Neutrophil (primary cell): ENCODE data around the gene SUGCT.

Experiments used
- H3K27ac ChIP-seq: fragments of 200-600 bp; sonication (generic); 2 replicates; pipeline ENCODE4 v1.5.1; 2016; ENCODE audit warnings: mild to moderate bottlenecking, moderate library complexity
- H3K27me3 ChIP-seq: fragments of 200-600 bp; sonication (generic); 2 replicates; pipeline ENCODE4 v1.6.0; 2016; ENCODE audit warnings: mild to moderate bottlenecking
- H3K36me3 ChIP-seq: fragments of 200-600 bp; sonication (generic); 2 replicates; pipeline ENCODE4 v1.5.1; 2017
- H3K4me1 ChIP-seq, 2 experiments: fragments of 200-600 bp in 1 of 2; sonication (generic) in 1 of 2; 1 replicate in 1 of 2; 2 replicates in 1 of 2; pipeline versions ENCODE4 v1.5.1 to v1.6.1; 2013 to 2016; ENCODE audit warnings: low read depth in 1 of 2, low read length in 1 of 2, mild to moderate bottlenecking in 1 of 2, moderate library complexity in 1 of 2; ENCODE audit not compliant: control insufficient read depth in 1 of 2, insufficient read depth in 1 of 2
- H3K4me3 ChIP-seq, 2 experiments: fragments of 200-600 bp in 1 of 2; sonication (generic) in 1 of 2; 1 replicate in 1 of 2; 2 replicates in 1 of 2; pipeline ENCODE4 v1.5.1; 2013 to 2016; ENCODE audit warnings: low read depth in 1 of 2, low read length in 1 of 2, mild to moderate bottlenecking in 1 of 2, moderate library complexity in 1 of 2
- H3K9me3 ChIP-seq: fragments of 200-600 bp; sonication (generic); 2 replicates; pipeline ENCODE4 v1.5.1; 2016
- TF ChIP-seq, protein P1 (sequence below): fragments of 200-600 bp; sonication (generic); IDR thresholded peaks from 2 replicates; pipeline ENCODE4 v1.5.1; 2016; ENCODE audit warnings: antibody characterized with exemption

The SUGCT gene

DNA sequence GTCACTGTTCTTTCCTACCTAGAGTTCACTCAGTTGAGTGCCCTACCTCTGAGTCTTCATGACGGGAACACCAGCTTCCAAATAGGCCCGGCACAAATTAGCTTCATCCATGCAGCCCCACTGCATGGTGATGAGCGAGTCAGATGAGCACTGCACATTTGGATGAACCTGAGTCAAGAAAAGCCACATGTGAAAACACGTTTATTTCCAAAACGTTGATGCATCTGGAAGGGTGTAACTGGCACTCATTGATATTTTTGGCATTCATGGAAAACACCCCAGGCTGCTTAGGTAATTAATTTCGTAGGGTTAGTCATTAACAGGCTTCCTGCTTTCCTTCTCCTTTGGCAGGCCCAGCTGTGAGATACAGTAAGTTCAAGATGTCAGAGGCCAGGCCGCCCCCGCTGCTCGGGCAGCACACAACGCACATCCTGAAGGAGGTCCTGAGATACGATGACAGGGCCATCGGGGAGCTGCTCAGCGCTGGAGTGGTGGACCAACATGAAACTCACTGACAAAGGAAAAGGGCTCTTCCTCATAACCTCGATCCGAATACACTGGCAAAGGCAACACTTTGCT lies 725.2 kb downstream of the SUGCT start:
- H3K27me3 ChIP-seq = no peaks in the 10 kb centered on the region
- H3K9me3 ChIP-seq = no peaks in the 10 kb centered on the region
- TF ChIP-seq, protein P1, sequence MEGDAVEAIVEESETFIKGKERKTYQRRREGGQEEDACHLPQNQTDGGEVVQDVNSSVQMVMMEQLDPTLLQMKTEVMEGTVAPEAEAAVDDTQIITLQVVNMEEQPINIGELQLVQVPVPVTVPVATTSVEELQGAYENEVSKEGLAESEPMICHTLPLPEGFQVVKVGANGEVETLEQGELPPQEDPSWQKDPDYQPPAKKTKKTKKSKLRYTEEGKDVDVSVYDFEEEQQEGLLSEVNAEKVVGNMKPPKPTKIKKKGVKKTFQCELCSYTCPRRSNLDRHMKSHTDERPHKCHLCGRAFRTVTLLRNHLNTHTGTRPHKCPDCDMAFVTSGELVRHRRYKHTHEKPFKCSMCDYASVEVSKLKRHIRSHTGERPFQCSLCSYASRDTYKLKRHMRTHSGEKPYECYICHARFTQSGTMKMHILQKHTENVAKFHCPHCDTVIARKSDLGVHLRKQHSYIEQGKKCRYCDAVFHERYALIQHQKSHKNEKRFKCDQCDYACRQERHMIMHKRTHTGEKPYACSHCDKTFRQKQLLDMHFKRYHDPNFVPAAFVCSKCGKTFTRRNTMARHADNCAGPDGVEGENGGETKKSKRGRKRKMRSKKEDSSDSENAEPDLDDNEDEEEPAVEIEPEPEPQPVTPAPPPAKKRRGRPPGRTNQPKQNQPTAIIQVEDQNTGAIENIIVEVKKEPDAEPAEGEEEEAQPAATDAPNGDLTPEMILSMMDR = no peak
- H3K36me3 ChIP-seq = no peaks in the 10 kb centered on the region
- no peak overlapping the region for H3K27ac ChIP-seq
- no peaks in the 10 kb centered on the region for H3K4me1 ChIP-seq
- no peak overlapping the region for H3K4me3 ChIP-seq

DNA sequence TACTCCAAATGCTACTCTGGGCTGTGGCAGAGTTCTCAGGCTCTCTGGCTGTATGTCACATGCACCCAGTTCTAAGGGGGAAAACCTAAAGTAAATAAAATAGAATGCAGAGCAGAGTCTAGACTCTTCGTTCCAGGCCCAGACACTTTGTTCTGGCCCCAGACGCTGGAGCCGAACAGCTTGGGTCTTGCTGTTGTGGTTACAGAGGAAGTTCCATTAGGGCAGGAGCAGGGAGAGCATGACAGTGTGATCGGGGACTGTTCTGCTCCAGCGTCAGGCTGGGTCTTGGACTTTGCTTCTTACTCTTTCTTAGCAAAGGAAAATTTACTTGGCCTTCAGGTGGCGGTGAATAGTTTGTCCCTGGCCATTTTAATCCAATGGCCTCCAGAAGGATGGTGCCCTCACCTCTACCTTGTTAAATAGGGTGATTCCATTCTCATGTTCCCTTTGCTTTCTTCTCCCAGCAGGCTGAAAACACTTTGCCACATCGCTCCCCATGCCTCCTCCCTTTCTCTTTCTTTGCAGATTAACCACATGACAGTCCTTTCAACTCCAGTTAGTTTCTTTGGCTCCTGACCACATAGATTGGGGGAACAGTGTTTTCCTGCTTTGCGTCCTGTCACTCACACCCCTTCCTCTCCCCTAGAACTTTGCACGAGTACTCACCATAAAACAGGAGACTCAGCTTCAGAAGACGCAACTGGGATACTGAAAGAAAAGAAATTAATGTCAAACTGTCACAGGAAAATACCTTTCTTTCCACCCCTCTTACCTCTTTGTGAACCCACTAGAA lies 730.8 kb downstream of the SUGCT start:
- Histone ChIP-seq H3K27ac (no peak overlapping the region), H3K36me3 (no peaks in the 10 kb centered on the region), H3K4me1 (no peaks in the 10 kb centered on the region), H3K9me3 (no peaks in the 10 kb centered on the region), H3K4me3 (no peak overlapping the region), H3K27me3 (no peaks in the 10 kb centered on the region)
- TF ChIP-seq, protein P1 = no peak

DNA sequence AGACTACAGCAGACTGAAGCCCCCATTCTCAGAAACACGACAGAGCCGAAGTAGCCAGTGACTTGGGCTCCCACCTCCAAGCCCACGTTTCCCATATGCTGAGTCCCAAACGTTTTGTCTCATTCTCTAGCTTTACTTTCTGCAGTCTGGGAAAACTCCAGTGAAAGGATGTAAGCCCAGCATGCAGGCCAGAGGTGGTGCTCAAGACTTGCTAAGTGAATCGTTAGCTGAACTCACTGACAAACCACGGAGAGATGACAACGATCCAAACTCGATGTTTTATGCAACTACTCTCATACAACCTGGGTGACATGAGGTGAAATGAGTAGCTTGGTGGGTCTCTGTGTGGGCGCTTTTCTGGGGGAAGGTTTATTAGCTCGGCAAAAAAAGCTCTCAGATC lies 731.8 kb downstream of the SUGCT start:
- Histone ChIP-seq H3K27ac (no peak overlapping the region), H3K4me1 (no peaks in the 10 kb centered on the region), H3K27me3 (no peaks in the 10 kb centered on the region), H3K36me3 (no peaks in the 10 kb centered on the region), H3K9me3 (no peaks in the 10 kb centered on the region), H3K4me3 (no peak overlapping the region)
- TF ChIP-seq, protein P1 = no peak

DNA sequence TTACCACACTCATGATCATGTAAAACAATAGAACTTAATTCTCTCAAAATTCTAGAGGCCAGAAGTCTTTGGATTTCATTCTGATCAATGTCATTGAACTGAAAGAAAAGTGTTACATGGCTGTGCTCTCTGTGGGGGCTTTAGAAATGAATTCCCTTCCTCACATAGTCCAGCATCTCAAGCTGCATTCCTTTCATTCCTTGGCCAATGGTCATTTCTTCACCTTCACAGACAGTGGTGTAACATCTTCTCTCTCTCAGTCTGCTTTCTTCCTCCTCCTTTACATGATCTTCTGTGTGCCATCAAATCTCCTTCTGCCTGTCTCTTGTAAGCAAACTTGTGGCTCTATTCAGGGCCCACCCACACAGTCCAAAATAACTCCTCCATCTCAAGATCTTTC lies 735.3 kb downstream of the SUGCT start:
- H3K27me3 ChIP-seq = no peaks in the 10 kb centered on the region
- TF ChIP-seq, protein P1 = no peak
- no peaks in the 10 kb centered on the region for H3K9me3 ChIP-seq

DNA sequence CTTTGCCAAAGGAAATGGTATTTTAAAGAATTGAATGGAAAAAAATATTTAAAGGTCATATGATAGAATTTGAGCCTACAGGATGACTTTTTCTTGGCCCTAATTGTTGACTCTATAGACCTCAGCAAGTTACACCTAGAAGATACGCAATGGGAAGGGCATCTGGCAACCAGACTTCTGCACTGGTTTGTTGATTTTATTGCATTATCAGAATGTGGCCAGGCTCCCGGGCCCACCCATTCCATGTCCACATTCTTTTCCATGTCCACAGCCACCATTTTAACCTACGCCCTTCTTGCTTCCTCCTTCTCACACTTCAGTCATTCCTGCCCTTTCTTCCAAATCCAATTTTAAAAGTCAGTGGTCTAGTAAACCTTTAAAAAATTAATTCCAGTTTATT lies 738.4 kb downstream of the SUGCT start:
- H3K27me3 ChIP-seq = no peaks in the 10 kb centered on the region
- H3K4me1 ChIP-seq = peaks cover 7 to 11% of the 10 kb centered on the region in 2 experiments
- no peak overlapping the region for H3K27ac ChIP-seq
- TF ChIP-seq, protein P1 = no peak
- H3K4me3 ChIP-seq = no peak overlapping the region
- H3K36me3 ChIP-seq = no peaks in the 10 kb centered on the region
- no peaks in the 10 kb centered on the region for H3K9me3 ChIP-seq

More for the DNA sequence above, 735.3 kb downstream of the SUGCT start:
- H3K36me3 ChIP-seq = no peaks in the 10 kb centered on the region
- no peak overlapping the region for H3K27ac ChIP-seq
- no peak overlapping the region for H3K4me3 ChIP-seq
- H3K4me1 ChIP-seq = peaks cover 0 to 1% of the 10 kb centered on the region in 2 experiments
